PC-9 (cell line): ENCODE measurements around the gene RBM5. TPM values are rescaled to one million over a fixed set of nuclear protein-coding genes. Genes with fewer than 3 reads are reported as not detected.

Source experiments
- BruUV-seq: library from RNA; stranded (reverse); fragments of 400-500 nt; replicated peaks from 2 replicates; lab custom pipeline; 2021; lab: Mats Ljungman, UMichigan
- CTCF ChIA-PET: fragments of 300-600 bp; sonication (Branson Sonifier 250); formaldehyde crosslinking; loops from one replicate; lab custom pipeline; 2022; ENCODE audit warnings: antibody characterized with exemption; lab: Charles Lee
- POLR2A ChIA-PET: fragments of 300-600 bp; sonication (Branson Sonifier 250); formaldehyde crosslinking; loops from one replicate; lab custom pipeline; 2022; ENCODE audit warnings: antibody characterized with exemption; ENCODE audit not compliant: unreplicated experiment; lab: Charles Lee
- DNase-seq, 2 experiments: peaks; one replicate each; pipeline versions ENCODE4 v3.0.0 to v3.0.0-alpha.2; 2015 to 2022; ENCODE audit warnings: mixed read lengths in 1 of 2
- H2AFZ ChIP-seq: fragments of 200-600 bp; sonication (generic); 2 replicates; pipeline ENCODE4 v1.8.1; 2017; ENCODE audit warnings: antibody characterized with exemption
- H3F3A ChIP-seq: fragments of 200-600 bp; sonication (generic); 2 replicates; pipeline ENCODE4 v1.8.1; 2017; ENCODE audit warnings: antibody characterized with exemption, mild to moderate bottlenecking, low read depth; ENCODE audit not compliant: insufficient read depth
- H3K27ac ChIP-seq: fragments of 200-600 bp; sonication (generic); 2 replicates; pipeline ENCODE4 v1.6.1; 2016; ENCODE audit warnings: mixed run types
- H3K27me3 ChIP-seq: fragments of 200-600 bp; sonication (generic); 2 replicates; pipeline ENCODE4 v1.6.1; 2016; ENCODE audit warnings: low read depth, mixed run types; ENCODE audit not compliant: insufficient read depth
- H3K36me3 ChIP-seq: fragments of 200-600 bp; sonication (generic); 2 replicates; pipeline ENCODE4 v1.6.1; 2016; ENCODE audit warnings: low read depth, mixed run types
- H3K4me1 ChIP-seq: fragments of 200-600 bp; sonication (generic); replicated peaks from 2 replicates; pipeline ENCODE4 v1.6.1; 2016; ENCODE audit warnings: mixed run types; ENCODE audit not compliant: insufficient read depth
- H3K4me2 ChIP-seq: fragments of 200-600 bp; sonication (generic); 2 replicates; pipeline ENCODE4 v1.6.1; 2017; ENCODE audit warnings: mixed run types
- H3K4me3 ChIP-seq: fragments of 200-600 bp; sonication (generic); 2 replicates; pipeline ENCODE4 v1.6.1; 2016; ENCODE audit warnings: mixed run types
- H3K79me2 ChIP-seq: fragments of 200-600 bp; sonication (generic); 2 replicates; pipeline ENCODE4 v1.6.1; 2017; ENCODE audit warnings: low read depth, mixed run types
- H3K9me2 ChIP-seq: fragments of 200-600 bp; sonication (generic); 2 replicates; pipeline ENCODE4 v1.8.1; 2017; ENCODE audit warnings: mild to moderate bottlenecking; ENCODE audit not compliant: insufficient read depth
- H3K9me3 ChIP-seq: fragments of 200-600 bp; sonication (generic); 2 replicates; pipeline ENCODE4 v1.8.1; 2016; ENCODE audit warnings: low read depth; ENCODE audit not compliant: insufficient read depth
- H4K20me1 ChIP-seq: fragments of 200-600 bp; sonication (generic); 2 replicates; pipeline ENCODE4 v1.8.1; 2017; ENCODE audit not compliant: insufficient read depth
- EZH2 ChIP-seq: fragments of 200-600 bp; sonication (generic); IDR thresholded peaks from 2 replicates; pipeline ENCODE4 v1.8.0; 2017; ENCODE audit warnings: antibody characterized with exemption, low read depth
- intact Hi-C: fragments of 100-400 bp; cut with micrococcal nuclease; formaldehyde crosslinking; loops from one replicate; pipeline ENCODE4 v1.10.0; 2022; ENCODE audit not compliant: unreplicated experiment
- total RNA-seq: library from RNA; stranded (reverse); gene quantifications from 2 replicates; pipeline ENCODE4 v1.2.3, GENCODE V29; 2021
- TF ChIP-seq, protein P1 (sequence below): fragments of 200-600 bp; sonication (generic); conservative IDR thresholded peaks from 2 replicates; pipeline ENCODE4 v1.6.1; 2017; ENCODE audit warnings: mixed run types, antibody characterized with exemption, mild to moderate bottlenecking, moderate library complexity

RBM5 gene
- total RNA-seq, 1 experiment from 2014 or later, result 87.7 TPM

DNA sequence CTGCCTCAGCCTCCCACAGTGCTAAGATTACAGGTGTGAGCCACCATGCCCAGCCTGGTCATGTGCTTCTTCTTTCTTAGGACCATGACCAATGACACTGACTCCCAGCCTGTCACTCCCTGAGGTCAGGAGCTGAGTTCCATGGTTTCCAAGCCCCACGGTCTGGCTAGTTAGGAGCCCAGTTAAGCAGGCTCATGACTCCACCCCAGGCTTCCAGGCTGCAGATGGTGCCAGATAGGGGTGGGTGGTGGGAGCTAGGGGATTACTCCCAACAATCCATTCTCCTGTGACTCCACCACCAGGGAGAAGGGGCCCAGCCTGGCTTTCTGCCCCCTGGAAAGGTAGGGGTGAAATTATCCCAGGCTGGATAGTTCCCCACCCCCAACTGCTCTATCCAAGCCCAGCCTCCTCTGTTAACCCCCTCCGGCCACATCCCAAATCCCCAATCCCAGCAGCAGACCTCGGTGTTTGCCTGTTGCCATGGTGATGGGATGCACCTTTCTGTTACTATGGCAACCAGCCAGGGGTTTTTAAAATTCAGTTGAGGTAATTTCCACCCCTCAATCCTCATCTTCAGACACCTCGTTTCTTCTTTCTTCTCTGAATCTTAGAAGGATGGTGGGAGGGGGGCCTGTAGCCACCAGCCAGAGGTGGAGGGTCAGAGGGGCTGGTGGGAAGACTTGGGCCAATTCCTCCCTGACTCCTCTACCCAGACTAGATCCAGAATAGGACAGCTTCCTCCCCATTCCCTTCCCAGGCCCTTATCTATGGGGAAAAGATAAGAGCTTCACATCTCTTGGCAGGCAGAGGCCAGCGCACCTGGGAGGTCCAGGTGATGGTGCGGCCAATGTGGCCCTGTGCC, 43.9 kb downstream of the RBM5 start:
- ChIA-PET CTCF (interaction anchor here (0.6 kb wide), 1 partner anchor 521 kb away, joined by 5 read pairs; no protein-coding TSS in a partner anchor), POLR2A (interaction anchor here (0.6 kb wide), 1 partner anchor 68 kb away, joined by 3 read pairs; no protein-coding TSS in a partner anchor)
- intact Hi-C loops, result no loop called here

DNA sequence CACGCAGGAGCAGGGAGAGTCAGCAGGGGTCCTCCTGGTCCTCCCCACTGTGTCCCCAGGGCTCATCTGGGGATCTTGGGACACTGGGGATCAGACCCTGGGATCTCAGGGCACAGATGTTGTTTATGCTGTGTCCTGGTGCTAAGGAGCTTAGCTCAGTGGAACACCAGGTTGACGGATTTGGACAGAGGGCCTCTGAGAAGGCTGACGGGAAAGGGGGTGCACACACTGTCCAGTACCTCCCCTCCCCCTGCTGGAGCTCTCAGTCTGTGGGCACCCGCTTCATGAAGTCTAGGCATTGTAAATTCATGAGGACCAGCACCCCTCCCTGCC, 44.5 kb downstream of the RBM5 start:
- H3K4me2 ChIP-seq, result no peak overlapping the region
- BruUV-seq, result no TSS peak
- H4K20me1 ChIP-seq, result no peaks in the 10 kb centered on the region
- no peaks in the 10 kb centered on the region for H3K9me3 ChIP-seq
- TF ChIP-seq EZH2, result no peak
- TF ChIP-seq, protein P1, sequence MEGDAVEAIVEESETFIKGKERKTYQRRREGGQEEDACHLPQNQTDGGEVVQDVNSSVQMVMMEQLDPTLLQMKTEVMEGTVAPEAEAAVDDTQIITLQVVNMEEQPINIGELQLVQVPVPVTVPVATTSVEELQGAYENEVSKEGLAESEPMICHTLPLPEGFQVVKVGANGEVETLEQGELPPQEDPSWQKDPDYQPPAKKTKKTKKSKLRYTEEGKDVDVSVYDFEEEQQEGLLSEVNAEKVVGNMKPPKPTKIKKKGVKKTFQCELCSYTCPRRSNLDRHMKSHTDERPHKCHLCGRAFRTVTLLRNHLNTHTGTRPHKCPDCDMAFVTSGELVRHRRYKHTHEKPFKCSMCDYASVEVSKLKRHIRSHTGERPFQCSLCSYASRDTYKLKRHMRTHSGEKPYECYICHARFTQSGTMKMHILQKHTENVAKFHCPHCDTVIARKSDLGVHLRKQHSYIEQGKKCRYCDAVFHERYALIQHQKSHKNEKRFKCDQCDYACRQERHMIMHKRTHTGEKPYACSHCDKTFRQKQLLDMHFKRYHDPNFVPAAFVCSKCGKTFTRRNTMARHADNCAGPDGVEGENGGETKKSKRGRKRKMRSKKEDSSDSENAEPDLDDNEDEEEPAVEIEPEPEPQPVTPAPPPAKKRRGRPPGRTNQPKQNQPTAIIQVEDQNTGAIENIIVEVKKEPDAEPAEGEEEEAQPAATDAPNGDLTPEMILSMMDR, result no peak
- H3K79me2 ChIP-seq, result no peaks in the 10 kb centered on the region
- no peak overlapping the region for H3K4me3 ChIP-seq
- H3K27ac ChIP-seq, result no peak overlapping the region
- CTCF ChIA-PET, result interaction anchor here (0.6 kb wide), 1 partner anchor 522 kb away, joined by 5 read pairs; no protein-coding TSS in a partner anchor
- no peak overlapping the region for H2AFZ ChIP-seq
- no peaks in the 10 kb centered on the region for H3K27me3 ChIP-seq
- no peaks in the 10 kb centered on the region for H3F3A ChIP-seq
- no peak for DNase-seq
- no peaks in the 10 kb centered on the region for H3K9me2 ChIP-seq
- no peaks in the 10 kb centered on the region for H3K36me3 ChIP-seq
- intact Hi-C loops, result no loop called here
- H3K4me1 ChIP-seq, result peaks cover under 1% of the 10 kb centered on the region; the same call in 1 of the 2 replicates
- POLR2A ChIA-PET, result no interaction called here

More for the DNA sequence above, 43.9 kb downstream of the RBM5 start:
- H3F3A ChIP-seq, result no peaks in the 10 kb centered on the region
- no peak overlapping the region for H3K4me3 ChIP-seq
- H3K79me2 ChIP-seq, result no peaks in the 10 kb centered on the region
- TF ChIP-seq, protein P1, result no peak
- TF ChIP-seq EZH2, result no peak
- no peaks in the 10 kb centered on the region for H3K36me3 ChIP-seq
- no peaks in the 10 kb centered on the region for H3K9me3 ChIP-seq
- no TSS peak for BruUV-seq
- H3K27ac ChIP-seq, result no peak overlapping the region
- H3K9me2 ChIP-seq, result no peaks in the 10 kb centered on the region
- no peak overlapping the region for H3K4me2 ChIP-seq
- H3K4me1 ChIP-seq, result no peaks in the 10 kb centered on the region
- H3K27me3 ChIP-seq, result no peaks in the 10 kb centered on the region
- no peak overlapping the region for H2AFZ ChIP-seq
- DNase-seq, result no peak
- H4K20me1 ChIP-seq, result no peaks in the 10 kb centered on the region

DNA sequence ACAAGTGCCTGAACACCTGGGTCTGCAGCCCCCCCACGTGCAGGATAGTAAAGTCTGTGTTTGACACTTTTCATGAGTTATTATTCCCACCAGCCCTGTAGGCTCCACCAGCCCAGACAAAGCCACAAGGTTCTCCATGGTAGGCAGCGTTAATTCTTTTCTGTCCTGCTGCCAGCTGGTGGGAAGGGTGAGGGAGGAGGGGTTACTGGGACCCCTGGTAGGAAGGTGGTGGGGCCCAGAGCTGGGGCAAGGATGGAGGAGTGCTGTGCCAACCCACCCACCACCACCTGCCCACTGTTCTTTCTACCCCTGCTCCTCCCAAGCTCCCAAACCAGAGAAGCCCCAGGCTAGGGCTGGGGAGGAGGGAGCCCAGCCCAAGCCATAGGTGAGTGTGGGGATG, 45.6 kb downstream of the RBM5 start:
- Histone ChIP-seq H3K4me1 (peaks cover 6% of the 10 kb centered on the region; the same call in 1 of the 2 replicates), H2AFZ (no peak overlapping the region), H3K79me2 (no peaks in the 10 kb centered on the region), H3K27ac (no peak overlapping the region), H3K9me3 (no peaks in the 10 kb centered on the region), H3K9me2 (no peaks in the 10 kb centered on the region), H3K4me2 (no peak overlapping the region), H3K27me3 (no peaks in the 10 kb centered on the region), H3K4me3 (no peak overlapping the region), H4K20me1 (no peaks in the 10 kb centered on the region), H3K36me3 (no peaks in the 10 kb centered on the region), H3F3A (no peaks in the 10 kb centered on the region)
- CTCF ChIA-PET, result no interaction called here
- POLR2A ChIA-PET, result no interaction called here
- intact Hi-C loops, result no loop called here
- no peak for DNase-seq
- TF ChIP-seq EZH2, result no peak
- TF ChIP-seq, protein P1, result no peak
- no TSS peak for BruUV-seq
